Measurements from ENCODE around the gene PSTPIP2.
"Not testable (repeated sequence)": the region's sequence is repeated elsewhere in the genome, so short reads cannot be mapped to it uniquely, and the experiment has no call there.

The PSTPIP2 gene

DNA sequence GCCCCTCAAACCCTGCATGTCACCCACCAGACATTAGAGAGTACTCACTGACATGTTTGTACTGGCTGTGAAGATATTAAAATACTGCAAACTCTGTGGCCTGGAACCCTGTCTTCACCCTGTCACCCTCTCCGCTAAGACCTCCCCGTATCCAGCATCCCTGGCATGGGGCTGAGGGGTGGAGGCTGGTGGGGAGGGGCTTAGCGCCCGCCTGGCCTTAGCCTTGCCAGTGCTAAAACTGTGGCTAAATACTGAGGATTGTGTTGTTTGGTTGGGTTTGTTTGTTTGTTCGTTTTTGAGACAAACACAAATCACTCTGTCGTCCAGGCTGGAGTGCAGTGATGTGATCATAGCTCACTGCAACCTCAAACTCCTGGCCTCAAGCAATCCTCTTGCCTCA lies 1.8 kb downstream of the PSTPIP2 start:
- DNase-seq (ENCODE audit: low read depth in 2 of 2), result no peak

DNA sequence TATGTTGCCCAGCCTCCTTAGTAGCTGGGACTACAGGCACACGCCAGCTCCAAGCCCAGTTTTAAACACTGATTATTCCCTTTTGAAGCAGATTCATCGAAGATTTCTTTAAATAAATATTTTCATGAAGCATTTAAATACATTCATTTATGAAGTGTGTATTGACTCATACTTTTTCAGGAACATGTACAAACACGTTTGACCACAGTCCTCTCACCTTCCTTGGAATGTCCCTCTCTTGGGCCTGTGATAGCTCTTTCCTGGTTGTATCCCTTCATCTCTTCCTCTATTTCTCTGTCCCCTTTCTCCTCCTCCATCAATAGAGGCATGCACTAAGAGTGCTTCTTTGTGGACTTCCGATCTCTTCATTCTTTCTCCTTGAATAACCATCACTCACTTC lies 2.5 kb downstream of the PSTPIP2 start:
- no peak for DNase-seq (ENCODE audit: low read depth in 2 of 2)

DNA sequence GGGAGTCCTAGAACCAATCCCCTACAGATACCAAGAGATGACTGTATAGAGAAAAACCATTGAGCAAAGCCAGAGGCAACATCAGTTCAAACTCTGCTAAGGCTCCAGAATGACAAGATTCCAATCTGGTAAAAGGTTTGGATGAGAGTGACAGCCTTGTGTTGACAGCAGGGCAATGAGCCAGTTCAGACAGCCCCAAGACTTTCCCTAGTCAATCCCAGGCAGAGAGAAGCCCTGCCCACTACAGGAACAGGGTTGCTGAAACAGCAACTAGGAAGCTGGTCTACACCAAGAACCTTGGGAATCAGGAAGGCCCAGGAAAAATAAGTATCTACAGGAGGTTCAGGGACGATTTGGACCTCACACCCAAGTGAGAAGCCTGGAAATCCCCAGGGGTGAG lies 3.3 kb downstream of the PSTPIP2 start:
- DNase-seq (ENCODE audit: low read depth in 2 of 2), result no peak

DNA sequence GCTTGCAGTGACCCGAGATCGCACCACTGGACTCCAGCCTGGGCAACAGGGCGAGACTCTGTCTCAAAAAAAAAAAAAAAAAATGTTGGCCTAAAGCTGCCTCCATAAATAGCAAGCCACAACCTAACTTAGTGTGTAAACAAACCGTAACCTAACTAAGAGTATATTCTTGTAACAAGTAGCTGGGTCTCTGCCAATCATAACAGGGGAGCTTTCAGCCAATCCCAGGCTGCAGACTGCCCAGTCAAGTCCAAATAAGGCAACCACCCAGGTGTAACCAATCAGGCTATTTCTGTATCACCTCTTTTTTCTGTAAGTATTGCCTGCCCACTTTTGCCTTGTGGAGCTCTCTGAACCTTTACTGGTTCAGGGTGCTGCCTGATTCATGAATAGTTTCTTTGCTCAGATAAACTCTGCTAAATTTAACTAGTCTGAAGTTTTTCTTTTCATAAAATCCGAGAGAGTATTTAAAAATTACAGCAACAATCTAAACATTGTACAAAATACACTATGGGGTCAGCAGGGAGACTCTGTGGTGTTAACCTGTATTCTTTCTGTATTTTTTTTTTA lies 4.5 kb downstream of the PSTPIP2 start:
- DNase-seq (ENCODE audit: low read depth in 2 of 2), result no peak

DNA sequence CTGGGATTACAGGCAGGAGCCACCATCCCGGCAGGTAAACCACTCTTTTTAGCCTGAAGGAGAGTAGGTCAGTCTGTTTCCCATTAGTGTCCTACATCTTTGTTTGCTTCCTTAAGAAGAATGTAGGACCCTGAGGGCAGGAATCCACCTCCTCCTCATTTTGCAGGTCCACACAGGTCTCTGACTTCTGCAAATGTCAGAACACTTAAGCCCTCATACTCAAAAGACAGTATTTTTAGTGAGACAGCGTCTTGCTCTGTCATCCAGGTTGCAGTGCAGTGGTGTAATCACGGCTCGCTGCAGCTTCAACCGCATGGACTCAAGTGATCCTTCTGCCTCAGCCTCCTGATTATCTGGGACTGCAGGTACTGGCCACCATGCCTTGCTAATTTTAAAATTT lies 9.3 kb downstream of the PSTPIP2 start:
- DNase-seq (ENCODE audit: low read depth in 2 of 2), result no peak

DNA sequence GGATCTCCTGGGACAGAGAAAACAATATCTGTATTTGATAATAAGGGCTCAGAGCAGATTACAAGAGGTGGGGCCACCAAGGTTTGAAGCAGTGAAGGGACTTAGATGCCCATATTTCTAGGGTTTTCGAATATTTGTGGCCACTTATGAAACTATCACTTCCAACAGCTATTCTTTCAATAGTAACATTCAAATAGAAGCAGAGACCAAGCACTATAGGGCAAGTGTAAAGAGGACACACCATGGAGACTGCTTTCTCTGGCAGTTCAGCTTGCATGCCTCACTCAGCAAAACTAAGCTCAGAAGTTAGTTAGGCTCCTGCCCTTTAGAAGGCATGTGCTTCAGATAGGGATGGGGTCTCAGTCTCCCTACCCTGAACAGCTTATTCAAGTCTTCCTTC lies 10.3 kb downstream of the PSTPIP2 start:
- no peak for DNase-seq (ENCODE audit: low read depth in 2 of 2)

DNA sequence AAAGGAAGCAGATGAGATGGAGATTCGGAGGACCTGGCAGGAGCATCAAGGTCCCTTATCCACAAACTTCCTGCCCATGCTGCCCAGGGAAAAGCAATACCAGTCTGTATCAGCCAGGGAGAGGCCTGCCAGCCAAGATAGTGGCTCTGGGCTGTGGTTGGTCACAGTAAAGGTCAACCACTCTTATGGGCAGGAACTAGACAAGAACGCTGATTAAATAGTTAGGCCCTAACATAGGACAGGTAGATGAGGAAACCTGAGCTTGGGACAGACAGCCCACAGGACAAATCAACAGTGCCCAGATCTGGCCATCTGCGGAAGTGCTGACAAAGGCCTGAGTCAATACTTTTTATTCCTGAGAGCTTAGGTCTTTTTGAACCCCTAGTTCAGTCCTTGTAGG lies 10.7 kb downstream of the PSTPIP2 start:
- no peak for DNase-seq (ENCODE audit: low read depth in 2 of 2)

DNA sequence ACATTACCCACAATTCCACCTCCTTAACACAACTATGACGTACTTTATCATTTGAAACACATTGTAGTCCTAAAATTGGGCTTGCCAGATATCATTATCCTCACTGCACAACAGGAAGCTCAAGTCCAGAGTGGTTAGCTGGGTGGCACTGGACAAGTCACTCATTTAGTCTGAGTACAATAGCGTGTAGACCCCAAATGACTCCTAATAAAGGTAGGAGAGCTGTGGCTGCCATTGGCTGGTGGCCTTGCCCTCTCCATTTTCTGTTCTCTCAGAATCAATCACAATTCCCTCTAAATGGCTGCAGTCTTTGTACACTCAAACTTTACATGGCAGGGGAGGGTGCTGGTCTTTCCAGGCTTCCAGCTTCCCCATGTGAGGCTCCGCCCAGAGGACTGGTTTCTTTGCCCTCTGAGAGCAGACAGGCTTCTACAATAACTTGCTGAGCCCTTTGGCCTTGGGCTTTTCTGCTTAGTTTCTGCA lies 11.7 kb downstream of the PSTPIP2 start:
- DNase-seq (ENCODE audit: low read depth in 2 of 2), result no peak

DNA sequence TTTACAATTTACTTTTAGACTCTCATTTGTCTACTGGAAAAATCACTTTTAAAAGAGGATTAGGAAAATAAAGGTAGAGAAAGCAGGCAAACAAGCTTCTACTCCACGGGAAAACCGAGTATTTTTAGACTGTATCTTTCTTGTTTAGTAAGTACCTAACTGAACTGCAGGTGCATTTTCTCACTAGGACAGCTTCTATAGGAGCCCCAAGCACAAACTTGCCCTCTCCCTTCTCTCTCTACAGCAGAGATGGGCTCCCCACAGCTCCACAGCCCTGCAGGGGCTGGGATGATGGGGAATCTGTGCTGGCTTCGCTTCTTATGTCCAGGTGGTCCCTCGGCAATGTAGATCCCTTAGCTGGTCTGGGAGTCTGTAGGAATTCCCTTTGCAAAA lies 16.2 kb downstream of the PSTPIP2 start:
- DNase-seq (ENCODE audit: low read depth in 2 of 2), result no peak

DNA sequence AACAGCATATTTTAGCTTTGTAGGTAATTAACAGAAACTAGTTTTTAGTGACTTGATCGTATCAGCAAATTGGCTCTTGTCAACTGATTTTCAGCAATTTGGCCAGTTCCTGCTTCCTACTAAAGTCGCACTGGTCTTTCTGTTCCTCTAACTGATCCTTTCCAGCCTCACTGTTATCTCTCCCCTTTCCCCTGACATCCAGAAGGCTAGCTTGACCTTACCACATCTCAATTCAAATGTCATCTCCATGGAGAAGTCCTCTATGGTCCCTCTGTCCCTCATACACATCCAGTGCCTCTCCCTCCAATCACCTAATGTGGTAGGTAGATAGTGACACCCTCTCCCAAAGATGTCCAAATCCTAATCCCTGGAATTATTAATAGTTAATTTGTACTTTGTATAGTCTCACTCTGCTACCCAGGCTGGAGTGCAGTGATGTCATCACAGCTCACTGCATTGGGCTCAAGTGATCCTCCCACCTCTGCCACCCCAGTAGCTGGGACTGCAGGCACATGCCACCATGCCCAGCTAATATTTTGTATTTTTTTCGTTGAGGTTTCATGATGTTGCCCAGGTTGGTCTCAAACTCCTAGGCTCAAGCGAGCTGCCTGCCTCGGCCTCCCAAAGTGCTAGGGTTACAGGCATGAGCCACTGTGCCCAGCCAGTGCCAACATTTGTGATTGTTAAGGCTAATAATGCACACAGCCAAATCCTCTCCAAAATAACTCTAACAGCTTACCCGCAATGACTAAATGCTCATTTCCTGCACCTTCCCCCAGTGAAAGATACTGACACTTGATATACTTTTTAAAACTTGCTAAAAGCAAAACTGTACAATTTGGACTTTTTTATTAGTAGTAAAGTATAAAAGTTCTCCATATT lies 16.9 kb downstream of the PSTPIP2 start:
- DNase-seq (ENCODE audit: low read depth in 2 of 2), result no peak

DNA sequence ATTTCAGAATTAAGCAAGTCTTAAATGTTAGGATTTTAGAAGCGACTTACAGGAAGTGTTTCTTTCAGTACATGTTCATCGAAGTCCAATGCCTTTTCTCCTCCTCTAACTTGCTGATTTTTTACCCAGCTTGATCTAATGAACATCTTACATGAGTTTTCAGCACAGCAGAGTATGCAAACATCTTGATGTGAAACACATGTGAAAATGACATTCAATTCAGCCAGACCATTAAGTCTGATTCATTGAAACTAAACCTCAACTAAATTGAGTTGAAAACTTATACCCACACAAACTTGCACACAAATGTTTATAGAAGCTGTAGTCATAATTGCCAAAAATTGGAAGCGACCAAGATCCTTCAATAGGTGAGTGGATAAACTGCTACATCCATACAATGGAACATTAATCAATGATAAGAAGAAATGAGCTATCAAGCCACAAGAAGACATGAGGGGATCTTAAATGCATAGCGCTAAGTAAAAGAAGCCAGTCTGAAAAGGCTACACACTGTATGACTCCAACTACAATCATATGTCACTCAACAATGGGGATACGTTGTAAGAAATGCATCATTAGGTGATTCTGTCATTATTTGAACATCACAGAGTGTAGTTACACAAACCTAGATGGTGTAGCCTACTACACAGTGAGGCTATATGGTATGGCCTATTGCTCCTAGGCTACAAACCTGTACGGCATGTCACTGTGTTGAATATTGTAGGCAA lies 18.5 kb downstream of the PSTPIP2 start:
- no peak for DNase-seq (ENCODE audit: low read depth in 2 of 2)

DNA sequence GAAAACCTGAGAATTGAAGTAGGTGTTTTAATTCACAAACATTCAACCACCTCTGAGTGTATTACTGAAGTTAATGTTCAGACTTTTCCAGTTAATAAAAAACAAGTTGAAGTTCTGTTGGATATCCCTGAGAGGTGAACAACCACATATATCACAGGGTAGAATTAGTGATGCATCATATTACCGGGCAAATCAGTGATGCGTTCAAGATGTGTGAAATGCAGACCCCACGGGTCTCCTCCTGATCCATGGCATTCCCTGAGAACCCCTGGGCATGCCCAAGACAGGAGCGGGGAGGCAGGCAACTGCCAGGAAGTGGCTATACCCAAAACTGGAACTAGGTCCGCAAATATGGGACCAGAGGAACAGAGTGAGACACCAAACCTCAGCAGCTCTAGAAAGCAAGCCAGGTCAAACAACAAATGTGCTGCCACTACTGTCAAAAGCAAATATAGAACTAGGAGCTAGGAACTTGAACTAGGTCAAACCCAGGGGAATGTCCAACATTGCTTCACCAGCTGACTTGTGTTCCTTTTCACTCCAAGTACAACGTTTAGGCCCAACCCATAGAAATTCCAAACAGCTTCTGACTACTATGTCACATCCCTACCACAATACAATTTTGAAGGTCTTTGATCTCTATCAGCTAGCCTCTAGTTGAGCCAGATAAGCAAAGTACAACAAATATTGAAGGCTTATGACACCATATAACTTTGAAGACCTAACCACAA lies 20.2 kb downstream of the PSTPIP2 start:
- DNase-seq (ENCODE audit: low read depth in 2 of 2), result no peak

DNA sequence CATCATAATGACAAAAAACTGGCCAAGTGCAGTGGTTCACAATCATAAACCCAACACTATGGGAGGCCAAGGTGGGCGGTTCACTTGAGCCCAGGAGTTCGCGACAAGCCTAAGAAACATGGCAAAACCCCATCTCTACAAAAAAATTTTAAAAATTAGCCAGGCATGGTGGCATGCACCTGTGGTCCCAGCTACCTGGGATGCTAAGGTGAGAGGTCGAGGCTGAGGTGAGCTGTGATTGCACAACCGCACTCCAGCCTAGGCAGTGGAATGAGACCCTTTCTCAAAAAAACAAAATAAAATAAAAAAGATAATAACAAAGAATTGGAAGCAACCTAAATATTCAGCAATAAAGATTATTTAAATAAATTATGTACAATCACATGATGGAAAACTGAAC lies 21.8 kb downstream of the PSTPIP2 start:
- no peak for DNase-seq (ENCODE audit: low read depth in 2 of 2)

DNA sequence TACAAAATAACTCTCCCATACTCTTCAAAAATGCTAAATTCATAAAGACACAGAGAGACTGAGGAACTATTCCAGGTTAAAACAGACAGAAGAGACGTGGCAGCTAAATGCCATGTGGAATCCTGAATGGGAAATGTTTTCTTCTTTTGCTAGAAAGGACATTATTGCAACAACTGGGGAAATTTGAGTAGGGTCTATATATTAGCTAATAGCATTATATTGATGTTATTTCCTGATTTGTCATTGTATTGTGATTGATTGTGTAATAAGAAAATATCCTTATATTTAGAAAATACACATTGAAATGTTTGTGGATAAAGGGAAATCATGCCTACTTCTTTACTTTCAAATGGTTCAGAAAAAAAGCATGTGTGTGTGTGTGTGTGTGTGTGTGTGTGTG lies 23.4 kb downstream of the PSTPIP2 start:
- DNase-seq (ENCODE audit: low read depth in 2 of 2), result no peak

DNA sequence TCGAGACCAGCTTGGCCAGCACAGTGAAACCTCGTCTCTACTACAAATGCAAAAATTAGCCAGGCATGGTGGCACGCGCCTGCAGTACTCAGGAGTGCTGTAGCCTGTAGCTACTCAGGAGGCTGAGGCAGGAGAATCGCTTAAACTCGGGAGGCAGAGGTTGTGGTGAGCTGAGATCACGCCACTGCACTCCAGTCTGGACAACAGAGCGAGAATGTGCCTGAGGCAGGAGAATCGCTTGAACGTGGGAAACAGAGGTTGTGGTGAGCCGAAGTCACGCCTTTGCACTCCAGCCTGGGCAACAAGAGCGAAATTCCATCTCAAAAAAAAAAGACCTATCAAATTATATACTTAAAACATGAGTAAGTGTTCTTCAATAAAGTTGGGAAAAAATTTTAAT lies 24.7 kb downstream of the PSTPIP2 start:
- DNase-seq (ENCODE audit: low read depth in 2 of 2), result not testable (repeated sequence)

DNA sequence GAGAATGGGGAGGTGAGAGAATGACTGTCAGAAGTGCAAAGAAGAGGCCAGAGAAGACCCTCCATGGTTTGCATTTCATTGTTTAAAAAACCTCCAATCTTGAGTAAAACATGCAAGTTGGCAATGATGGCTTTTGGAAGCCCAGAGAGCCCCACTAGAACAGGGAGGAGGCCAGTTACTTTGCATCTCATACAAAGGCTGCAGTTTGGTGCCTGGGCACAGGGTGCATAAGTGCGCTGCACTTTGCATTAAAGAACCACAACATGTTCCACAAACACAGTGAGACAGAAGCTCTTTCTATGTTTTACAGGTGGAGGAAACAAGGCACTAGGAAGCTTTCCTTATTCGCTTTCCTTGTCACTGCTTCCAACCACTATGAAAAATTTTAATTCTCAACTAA lies 25.4 kb downstream of the PSTPIP2 start:
- DNase-seq (ENCODE audit: low read depth in 2 of 2), result no peak

DNA sequence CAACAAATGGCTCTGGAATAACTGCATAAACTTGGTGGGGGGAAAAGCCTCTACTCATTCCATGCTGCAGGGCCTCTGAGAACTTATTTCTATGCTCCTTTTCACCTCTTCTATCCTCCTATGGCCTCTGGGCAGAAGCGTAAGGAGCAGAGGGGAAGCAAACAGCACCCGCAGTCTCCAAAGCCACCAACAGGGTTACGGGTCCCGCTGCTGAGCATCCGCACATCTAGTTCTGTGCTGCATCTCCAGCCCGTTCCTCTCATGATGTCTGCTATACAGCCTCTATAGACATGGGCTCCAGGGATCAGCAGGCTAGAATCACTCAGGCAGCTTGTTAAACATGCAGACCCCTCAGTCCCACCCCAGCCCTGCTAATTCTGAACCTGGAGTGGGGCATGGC lies 25.9 kb downstream of the PSTPIP2 start:
- no peak for DNase-seq (ENCODE audit: low read depth in 2 of 2)

DNA sequence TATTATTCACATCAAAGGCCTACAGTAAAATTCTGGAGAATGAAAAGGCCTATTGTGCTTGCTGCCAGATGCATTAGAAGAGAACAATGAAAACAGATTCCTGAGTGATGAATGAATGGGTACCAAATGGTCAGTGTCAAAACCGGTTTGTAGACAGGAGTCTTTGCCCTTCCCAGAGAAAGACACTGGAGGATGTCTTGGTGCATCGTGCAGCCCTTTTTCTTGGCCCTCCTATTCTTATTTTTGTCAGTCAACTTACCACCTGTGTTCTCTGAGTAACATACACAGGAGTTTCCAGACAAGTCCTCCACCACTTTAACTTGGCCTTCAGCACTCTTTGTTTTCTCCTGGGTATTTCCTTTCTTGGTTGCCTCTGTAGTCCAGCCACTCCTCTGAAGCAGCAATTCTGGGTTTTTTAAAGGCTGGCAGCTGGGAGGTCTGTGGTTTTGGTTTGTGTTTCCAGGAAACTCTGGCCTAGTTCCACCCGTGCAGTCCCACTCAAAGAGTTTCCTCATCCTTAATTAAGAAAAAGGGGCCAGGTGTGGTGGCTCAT lies 29.4 kb downstream of the PSTPIP2 start:
- DNase-seq (ENCODE audit: low read depth in 2 of 2), result no peak

DNA sequence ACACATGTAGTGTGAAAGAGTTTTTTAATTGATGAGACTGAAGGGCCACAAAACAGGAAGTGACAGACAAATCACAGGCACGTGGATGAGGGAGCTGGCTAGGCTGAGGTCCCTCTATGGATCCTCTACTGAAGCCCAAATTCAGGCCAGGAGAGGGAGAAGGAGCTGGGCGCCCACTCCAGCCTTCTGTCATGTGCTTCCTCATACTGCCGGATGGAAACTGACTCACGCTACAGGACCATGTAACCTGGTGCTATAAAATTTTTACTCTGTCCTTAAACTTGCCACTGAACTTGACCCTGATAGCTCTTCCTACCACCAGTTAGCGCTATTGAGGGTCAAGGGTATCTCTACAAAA lies 31.3 kb downstream of the PSTPIP2 start:
- DNase-seq (ENCODE audit: low read depth in 2 of 2), result no peak

DNA sequence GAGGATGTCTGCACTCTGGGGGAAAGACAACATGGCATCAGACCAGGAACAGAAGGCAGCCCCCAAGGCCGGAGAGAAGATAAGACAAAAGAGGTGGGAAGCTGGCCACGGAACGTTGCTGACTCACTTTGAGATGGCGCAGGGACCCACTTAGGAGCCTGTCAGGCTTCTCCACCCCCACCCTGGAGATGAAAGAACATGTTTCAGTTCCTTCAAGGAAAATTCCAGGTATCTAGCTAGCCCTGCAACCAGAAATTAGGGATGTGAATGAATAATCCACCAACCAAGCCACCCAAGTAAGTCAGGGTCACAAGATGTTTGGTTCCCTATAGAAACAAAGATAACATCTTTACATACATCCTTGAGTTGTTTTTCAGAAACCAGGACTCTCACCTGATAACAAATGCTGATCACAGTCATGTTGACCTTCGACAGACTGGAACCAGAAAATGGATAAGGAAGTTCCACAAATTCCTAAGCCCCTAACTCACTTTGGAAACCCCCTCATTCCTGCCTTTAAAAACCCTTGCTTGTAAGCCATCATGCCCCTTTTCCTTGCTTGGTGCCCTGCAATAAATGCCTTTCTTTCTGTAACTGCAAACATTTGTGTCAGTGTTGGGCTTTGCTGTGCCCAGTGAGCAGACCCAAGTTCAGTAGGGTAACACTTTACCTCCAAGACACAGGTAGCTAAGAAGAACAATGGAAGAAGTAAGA lies 31.9 kb downstream of the PSTPIP2 start:
- DNase-seq (ENCODE audit: low read depth in 2 of 2), result no peak

All from stimulated activated CD4-positive, alpha-beta T cell treated with anti-CD3 and anti-CD28 coated beads, Interleukin-12 subunit alpha, Interleukin-12 subunit beta, amount 100 ng/mL, for 24 hours (primary cell).